Mesenchymal stem cell (in vitro differentiated cells and primary cell): ENCODE data around the gene KRT75.

Experiments used
- DNase-seq: peaks from one replicate; pipeline ENCODE4 v3.0.0-alpha.2; 2013
- H2AFZ ChIP-seq: one replicate; pipeline ENCODE4 v1.6.1; 2013; ENCODE audit warnings: low read depth, mild to moderate bottlenecking, control low read depth, inconsistent platforms, low read length, moderate library complexity
- H2AK5ac ChIP-seq: 2 replicates; pipeline ENCODE4 v1.6.1; 2013; ENCODE audit warnings: low read length, moderate library complexity, mild to moderate bottlenecking, inconsistent platforms; ENCODE audit not compliant: severe bottlenecking
- H2BK120ac ChIP-seq: one replicate; pipeline ENCODE4 v1.6.1; 2013; ENCODE audit warnings: low read depth, mild to moderate bottlenecking, inconsistent platforms, low read length, moderate library complexity
- H2BK12ac ChIP-seq, 2 experiments: one replicate each; pipeline ENCODE4 v1.6.1; 2013; ENCODE audit warnings: inconsistent platforms in 2 of 2, low read length in 2 of 2, mild to moderate bottlenecking in 2 of 2, moderate library complexity in 2 of 2, control low read depth in 1 of 2
- H2BK15ac ChIP-seq: one replicate; pipeline ENCODE4 v1.6.1; 2013; ENCODE audit warnings: mild to moderate bottlenecking, low read depth, inconsistent platforms; ENCODE audit not compliant: poor library complexity, severe bottlenecking
- H2BK5ac ChIP-seq: 2 replicates; pipeline ENCODE4 v1.6.1; 2013; ENCODE audit warnings: low read depth, mild to moderate bottlenecking, low read length, control low read depth, inconsistent platforms; ENCODE audit not compliant: poor library complexity, severe bottlenecking
- H3K14ac ChIP-seq, 2 experiments: one replicate each; pipeline ENCODE4 v1.6.1; 2013; ENCODE audit warnings: inconsistent platforms in 2 of 2, low read length in 2 of 2, control low read depth in 1 of 2, mild to moderate bottlenecking in 1 of 2, moderate library complexity in 1 of 2
- H3K18ac ChIP-seq, 2 experiments: one replicate each; pipeline ENCODE4 v1.6.1; 2013; ENCODE audit warnings: inconsistent platforms in 2 of 2, low read length in 2 of 2, control low read depth in 1 of 2, low read depth in 1 of 2, mild to moderate bottlenecking in 1 of 2
- H3K23ac ChIP-seq, 2 experiments: one replicate each; pipeline ENCODE4 v1.6.1; 2013; ENCODE audit warnings: inconsistent platforms in 2 of 2, low read length in 2 of 2, mild to moderate bottlenecking in 2 of 2, moderate library complexity in 2 of 2, control low read depth in 1 of 2
- H3K27ac ChIP-seq: 2 replicates; pipeline ENCODE4 v1.5.1; 2013; ENCODE audit warnings: mild to moderate bottlenecking, moderate library complexity, low read length, control low read depth, inconsistent platforms; ENCODE audit not compliant: poor library complexity, severe bottlenecking
- H3K27me3 ChIP-seq, 2 experiments: 2 replicates each; pipeline versions ENCODE4 v1.6.1 to v1.7.0; 2013; ENCODE audit warnings: low read length in 2 of 2, mild to moderate bottlenecking in 2 of 2, moderate library complexity in 2 of 2, control low read depth in 1 of 2, inconsistent platforms in 1 of 2; ENCODE audit not compliant: control insufficient read depth in 1 of 2, insufficient read depth in 1 of 2
- H3K36me3 ChIP-seq, 2 experiments: 2 replicates each; pipeline versions ENCODE4 v1.6.1 to v1.7.0; 2013; ENCODE audit warnings: low read length in 2 of 2, control low read depth in 1 of 2, inconsistent platforms in 1 of 2, low read depth in 1 of 2, mild to moderate bottlenecking in 1 of 2; ENCODE audit not compliant: insufficient read depth in 2 of 2, control insufficient read depth in 1 of 2
- H3K4ac ChIP-seq, 2 experiments: one replicate each; pipeline ENCODE4 v1.6.1; 2013; ENCODE audit warnings: inconsistent platforms in 2 of 2, low read length in 2 of 2, mild to moderate bottlenecking in 2 of 2, moderate library complexity in 2 of 2, control low read depth in 1 of 2, low read depth in 1 of 2
- H3K4me1 ChIP-seq: 2 replicates; pipeline ENCODE4 v1.6.1; 2013; ENCODE audit warnings: low read depth, low read length, control low read depth; ENCODE audit not compliant: control insufficient read depth, insufficient read depth
- H3K4me2 ChIP-seq: 2 replicates; pipeline ENCODE4 v1.6.1; 2013; ENCODE audit warnings: low read length, mild to moderate bottlenecking, inconsistent platforms; ENCODE audit not compliant: poor library complexity, severe bottlenecking
- H3K4me3 ChIP-seq, 2 experiments: 2 replicates each; pipeline versions ENCODE4 v1.5.1 to v1.7.0; 2013; ENCODE audit warnings: low read length in 2 of 2, mild to moderate bottlenecking in 2 of 2, control low read depth in 1 of 2, low read depth in 1 of 2; ENCODE audit not compliant: insufficient read depth in 1 of 2
- H3K79me1 ChIP-seq: replicated peaks from 2 replicates; pipeline ENCODE4 v1.6.1; 2013; ENCODE audit warnings: mild to moderate bottlenecking, control low read depth, low read length, inconsistent platforms; ENCODE audit not compliant: poor library complexity, severe bottlenecking
- H3K9ac ChIP-seq: 2 replicates; pipeline ENCODE4 v1.7.0; 2013; ENCODE audit warnings: mild to moderate bottlenecking, low read length, moderate library complexity
- H3K9me3 ChIP-seq: 2 replicates; pipeline ENCODE4 v1.7.0; 2013; ENCODE audit warnings: mild to moderate bottlenecking, low read length; ENCODE audit not compliant: control insufficient read depth
- H4K8ac ChIP-seq: one replicate; pipeline ENCODE4 v1.6.1; 2013; ENCODE audit warnings: inconsistent platforms, mild to moderate bottlenecking, low read length, moderate library complexity
- H4K91ac ChIP-seq: one replicate; pipeline ENCODE4 v1.6.1; 2013; ENCODE audit warnings: mild to moderate bottlenecking, low read length, inconsistent platforms
- WGBS: methylation state at CpG from one replicate; pipeline ENCODE4 v1.1.7; 2013; ENCODE audit warnings: mixed read lengths; 5-methylcytosine and 5-hydroxymethylcytosine counted together

The KRT75 gene

DNA sequence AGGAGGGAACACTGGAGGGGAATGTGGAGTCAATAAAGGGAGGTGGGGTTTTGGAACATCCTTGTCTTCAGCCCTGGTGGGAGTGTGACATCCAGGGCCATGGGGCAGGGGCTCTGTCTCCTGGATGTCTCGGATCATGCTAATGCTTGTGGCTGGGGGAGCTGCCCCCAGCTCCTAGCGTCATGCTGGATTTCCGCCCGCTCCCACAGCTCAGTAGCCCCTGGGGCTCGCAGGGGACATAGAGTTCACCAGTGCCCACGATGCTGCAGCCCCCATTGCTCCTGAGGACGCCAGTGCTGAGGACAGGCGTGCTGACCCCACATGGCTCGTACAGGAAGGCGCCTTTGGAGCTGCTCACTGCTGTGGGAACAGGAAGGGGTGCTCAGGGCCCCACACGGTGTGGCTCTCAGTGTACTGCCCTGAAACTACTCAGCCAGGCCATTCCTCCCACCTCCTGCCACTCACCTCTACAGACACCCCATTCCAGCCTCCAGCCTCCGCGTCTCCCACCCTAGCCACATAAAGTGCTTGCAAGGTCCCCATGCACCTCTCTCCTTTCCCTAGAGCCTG lies 39.2 kb downstream of the KRT75 start:
- DNase-seq: no peak
- Histone ChIP-seq H3K27ac (no peak overlapping the region), H2AK5ac (no peak overlapping the region), H2BK15ac (no peak overlapping the region), H4K91ac (no peak overlapping the region), H2BK12ac (no peak overlapping the region), H3K4ac (no peak overlapping the region), H3K9me3 (no peaks in the 10 kb centered on the region), H2BK120ac (no peak overlapping the region), H3K79me1 (no peaks in the 10 kb centered on the region), H2AFZ (no peak overlapping the region), H3K4me2 (no peak overlapping the region), H3K18ac (no peak overlapping the region), H3K4me3 (no peak overlapping the region), H3K23ac (peak overlapping the region in 1 of 2 experiments; percentile 11), H3K9ac (no peak overlapping the region), H3K27me3 (peaks cover 60 to 72% of the 10 kb centered on the region in 2 experiments), H3K36me3 (no peaks in the 10 kb centered on the region), H4K8ac (no peak overlapping the region), H3K4me1 (peaks cover 1% of the 10 kb centered on the region), H3K14ac (no peak overlapping the region), H2BK5ac (no peak overlapping the region)
- 77% methylated on average over 13 of the region's 13 CpGs for WGBS

DNA sequence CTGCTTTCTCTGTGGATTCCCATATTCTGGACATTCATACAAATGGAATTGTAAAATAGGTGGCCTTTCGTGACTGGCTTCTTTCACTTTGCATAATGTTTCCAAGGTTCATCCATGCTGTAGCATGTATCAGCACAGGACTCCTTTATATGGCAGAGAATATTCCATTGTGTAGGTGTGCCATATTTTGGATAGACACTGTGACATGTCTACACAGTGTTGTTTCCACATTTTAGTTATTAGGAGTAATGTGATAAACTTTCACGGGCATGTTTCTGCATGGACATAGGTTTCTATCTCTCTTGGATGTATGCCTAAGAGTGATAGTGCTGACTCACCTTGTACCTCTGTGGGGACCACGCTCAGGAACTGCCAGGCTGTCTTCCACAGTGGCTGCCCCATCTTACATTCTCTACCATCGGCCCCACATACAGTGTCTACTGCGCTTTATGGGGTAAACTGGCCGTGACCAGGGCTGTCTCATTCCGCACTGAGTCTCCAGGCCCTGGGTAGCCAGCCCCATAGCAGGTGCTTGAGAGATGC lies 41.6 kb downstream of the KRT75 start:
- Histone ChIP-seq H2AK5ac (no peak overlapping the region), H2BK5ac (no peak overlapping the region), H4K8ac (no peak overlapping the region), H2BK12ac (no peak overlapping the region), H3K4ac (no peak overlapping the region), H3K4me3 (no peak overlapping the region), H3K14ac (no peak overlapping the region), H3K36me3 (no peaks in the 10 kb centered on the region), H3K4me2 (no peak overlapping the region), H2BK120ac (no peak overlapping the region), H3K18ac (no peak overlapping the region), H3K23ac (no peak overlapping the region), H4K91ac (no peak overlapping the region), H2AFZ (no peak overlapping the region), H3K9ac (no peak overlapping the region), H3K9me3 (no peaks in the 10 kb centered on the region), H3K27ac (no peak overlapping the region), H3K27me3 (peaks cover 62 to 72% of the 10 kb centered on the region in 2 experiments), H3K4me1 (peaks cover 1% of the 10 kb centered on the region), H2BK15ac (no peak overlapping the region), H3K79me1 (no peaks in the 10 kb centered on the region)
- DNase-seq: no peak
- WGBS: 81% methylated on average over 7 of the region's 7 CpGs

DNA sequence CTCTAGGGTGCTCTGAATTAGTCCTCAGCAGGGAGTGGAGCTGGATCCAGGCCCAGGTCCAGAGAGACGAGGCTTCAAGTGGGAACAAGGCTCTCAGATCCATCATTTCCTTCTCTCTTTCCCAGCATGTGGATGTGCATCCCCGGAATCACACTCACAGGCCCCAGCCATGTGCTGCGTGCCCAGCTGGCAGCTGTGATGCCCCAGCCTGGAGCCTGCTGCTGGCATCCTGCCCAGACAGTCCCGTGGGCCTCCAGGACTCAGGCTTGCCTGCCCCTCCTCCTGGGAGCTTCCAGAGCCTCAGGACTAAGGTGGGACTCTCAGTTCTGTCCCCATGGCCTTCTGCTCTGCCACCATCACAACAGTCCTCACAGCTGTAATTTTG lies 42.6 kb downstream of the KRT75 start:
- Histone ChIP-seq H3K4me1 (peaks cover 1% of the 10 kb centered on the region), H4K91ac (no peak overlapping the region), H2BK15ac (no peak overlapping the region), H3K4me2 (no peak overlapping the region), H3K36me3 (no peaks in the 10 kb centered on the region), H2BK120ac (no peak overlapping the region), H3K27ac (no peak overlapping the region), H3K79me1 (no peaks in the 10 kb centered on the region), H2AFZ (no peak overlapping the region), H3K27me3 (peaks cover 61 to 73% of the 10 kb centered on the region in 2 experiments), H3K4me3 (no peak overlapping the region), H3K23ac (no peak overlapping the region), H2BK12ac (no peak overlapping the region), H2BK5ac (no peak overlapping the region), H3K4ac (no peak overlapping the region), H3K9ac (no peak overlapping the region), H4K8ac (no peak overlapping the region), H3K14ac (no peak overlapping the region), H3K9me3 (no peaks in the 10 kb centered on the region), H3K18ac (no peak overlapping the region), H2AK5ac (no peak overlapping the region)
- no peak for DNase-seq
- WGBS: 71% methylated on average over 4 of the region's 4 CpGs

DNA sequence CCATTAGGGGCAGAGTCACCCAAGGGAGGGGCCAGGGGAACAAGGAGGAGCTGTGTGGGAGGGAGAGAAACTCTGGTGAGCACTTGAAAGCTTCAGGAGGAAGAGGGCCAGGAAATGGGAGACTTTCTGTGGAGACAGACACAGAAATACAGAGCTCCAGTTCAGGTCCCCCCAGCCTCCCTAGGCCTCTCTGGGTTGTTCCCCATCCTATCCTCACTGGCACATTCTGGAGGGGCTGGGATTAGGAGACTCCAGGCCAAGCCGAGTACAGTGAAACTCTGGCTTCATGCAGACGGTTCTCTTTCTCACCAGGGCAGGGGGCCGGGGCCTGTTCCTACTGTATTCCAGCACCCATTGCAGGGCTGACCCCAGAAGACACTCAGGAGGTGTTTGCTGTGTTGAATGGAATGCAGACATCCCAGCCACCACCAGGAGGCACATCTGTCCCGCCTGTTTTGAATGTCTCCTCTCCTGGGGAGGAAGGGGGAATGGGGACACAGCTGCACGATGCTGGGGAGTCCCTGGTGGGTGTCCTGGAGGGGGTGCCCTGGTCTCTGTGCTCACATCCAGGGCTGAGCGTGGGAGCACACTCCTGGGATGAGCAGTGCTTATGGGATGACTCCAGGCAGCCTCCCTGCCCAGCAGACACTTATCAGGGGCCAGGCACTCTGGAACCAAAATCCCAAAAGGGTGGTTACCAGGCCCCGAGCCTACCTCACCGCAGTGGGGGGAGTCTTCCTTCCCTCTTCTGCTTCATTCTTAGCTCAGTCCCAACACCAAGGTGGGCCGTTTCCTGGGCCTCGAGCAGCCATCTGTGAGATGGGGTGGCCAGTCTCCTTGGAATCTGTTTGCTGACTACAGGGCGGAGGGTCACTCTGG lies 43.2 kb downstream of the KRT75 start:
- Histone ChIP-seq H3K18ac (no peak overlapping the region), H3K9ac (no peak overlapping the region), H3K27me3 (peaks cover 59 to 66% of the 10 kb centered on the region in 2 experiments), H2BK12ac (no peak overlapping the region), H4K91ac (no peak overlapping the region), H3K27ac (no peak overlapping the region), H3K23ac (no peak overlapping the region), H2BK120ac (no peak overlapping the region), H3K4me2 (no peak overlapping the region), H2BK5ac (no peak overlapping the region), H3K14ac (peak overlapping the region in 1 of 2 experiments; percentile 26), H3K4me1 (peaks cover 1% of the 10 kb centered on the region), H2AFZ (no peak overlapping the region), H3K9me3 (no peaks in the 10 kb centered on the region), H3K4me3 (no peak overlapping the region), H3K79me1 (no peaks in the 10 kb centered on the region), H3K36me3 (no peaks in the 10 kb centered on the region), H2AK5ac (no peak overlapping the region), H2BK15ac (no peak overlapping the region), H3K4ac (no peak overlapping the region), H4K8ac (no peak overlapping the region)
- 56% methylated on average over 11 of the region's 11 CpGs for WGBS
- DNase-seq: peak; percentile 21
